ENCODE measurements around the gene GABRD. TPM values are rescaled to one million over a fixed set of nuclear protein-coding genes. Genes with fewer than 3 reads are reported as not detected.

The GABRD gene
- total and polyA plus RNA-seq, 2 of the 13 experiments (the other 11 are each of a cell fraction or from before 2014, with no cell fraction given) = not detected

GRCh38 chr1:1974834-1975233 is 44.3 kb upstream of the GABRD start:
- BruUV-seq (replicated peaks) = no TSS peak
- no peaks in the 10 kb centered on the region for H4K20me1 ChIP-seq (ENCODE audit: insufficient read depth, low read length)
- H3K4me1 ChIP-seq (ENCODE audit: insufficient read depth, low read length) = no peaks in the 10 kb centered on the region
- H3K4me3 ChIP-seq (replicated peaks in 1 of 3; ENCODE audit: insufficient read depth in 1 of 3, low read depth in 2 of 3, low read length in 3 of 3) = no peak overlapping the region
- peaks cover 17 to 48% of the 10 kb centered on the region in 2 experiments; a peak in 4 of 5 replicates for H3K27me3 ChIP-seq (ENCODE audit: control insufficient read depth in 1 of 2, insufficient read depth in 2 of 2, low read length in 2 of 2)
- H3K9ac ChIP-seq (ENCODE audit: insufficient read depth, low read depth, low read length) = no peak overlapping the region
- no peak for FAIRE-seq
- no peaks in the 10 kb centered on the region for H3K79me2 ChIP-seq (ENCODE audit: insufficient read depth, low read length)
- H3K9me3 ChIP-seq (ENCODE audit: low read length) = no peaks in the 10 kb centered on the region
- in situ Hi-C loops (cut with HindIII; ENCODE audit: extremely low pct_ligation_motif_present, low pct_unique_long_range_greater_than_20kb) (no loop called here), intact Hi-C loops (cut with micrococcal nuclease; ENCODE audit: unreplicated experiment) (loop anchor here (1.0 kb wide), 1 partner anchor 15 kb away; no protein-coding TSS in a partner anchor)
- H2AFZ ChIP-seq (ENCODE audit: low read length) = no peak overlapping the region
- no peak for DNase-seq (ENCODE audit: low spot score)
- CTCF ChIA-PET (ENCODE audit: low intra/inter-chr PET ratio, low total read pairs) = interaction anchor here (1.5 kb wide), 1 partner anchor 14 kb away, joined by 6 read pairs; no protein-coding TSS in a partner anchor
- no peaks in the 10 kb centered on the region for H3K36me3 ChIP-seq (replicated peaks in 1 of 2; ENCODE audit: control insufficient read depth in 1 of 2, insufficient read depth in 2 of 2, low read length in 2 of 2)
- TF ChIP-seq REST (IDR thresholded peaks at IDR 0.05; ENCODE audit: borderline replicate concordance in 1 of 2, low read depth in 1 of 2, low read length in 2 of 2) (peak; percentile 42 to 81), SNAI1 (CRISPR knock-in tag; IDR thresholded peaks at IDR 0.05; ENCODE audit: borderline replicate concordance) (no peak), NFAT5 (CRISPR knock-in tag; IDR thresholded peaks at IDR 0.05) (no peak)
- ATAC-seq = peak; percentile 10; the same call in 2 of the 3 replicates
- H3K4me2 ChIP-seq (ENCODE audit: low read depth, low read length) = no peak overlapping the region
- POLR2A ChIA-PET = no interaction called here
- H3K27ac ChIP-seq (ENCODE audit: extremely low read length, insufficient read depth, low read length) = no peak overlapping the region
- 37% methylated on average over 13 of the region's 22 CpGs for WGBS (ENCODE audit: low lambda C conversion rate)

Measured in HepG2 (cell line).